GM06990 (cell line): Measurements from ENCODE around the gene IL17B.

Source experiments
- DNase-seq: peaks from one replicate; pipeline ENCODE4 v3.0.0-alpha.2; 2011; ENCODE audit not compliant: insufficient read length; ENCODE audit errors: extremely low read depth
- H3K27me3 ChIP-seq: replicated peaks from 2 replicates; pipeline ENCODE4 v1.6.0; 2011; ENCODE audit warnings: low read length; ENCODE audit not compliant: control insufficient read depth, insufficient read depth
- H3K36me3 ChIP-seq: 2 replicates; pipeline ENCODE4 v1.5.1; 2011; ENCODE audit warnings: low read length; ENCODE audit not compliant: control insufficient read depth, insufficient read depth
- H3K4me3 ChIP-seq: replicated peaks from 2 replicates; pipeline ENCODE4 v1.5.1; 2011; ENCODE audit warnings: low read depth, mild to moderate bottlenecking, control low read depth, low read length
- TF ChIP-seq, protein P1 (sequence below): IDR thresholded peaks from 2 replicates; pipeline ENCODE4 v1.5.1; 2011; ENCODE audit warnings: low read length, control low read depth, mild to moderate bottlenecking, inconsistent platforms; ENCODE audit not compliant: insufficient read depth, poor library complexity, severe bottlenecking

The IL17B gene

DNA sequence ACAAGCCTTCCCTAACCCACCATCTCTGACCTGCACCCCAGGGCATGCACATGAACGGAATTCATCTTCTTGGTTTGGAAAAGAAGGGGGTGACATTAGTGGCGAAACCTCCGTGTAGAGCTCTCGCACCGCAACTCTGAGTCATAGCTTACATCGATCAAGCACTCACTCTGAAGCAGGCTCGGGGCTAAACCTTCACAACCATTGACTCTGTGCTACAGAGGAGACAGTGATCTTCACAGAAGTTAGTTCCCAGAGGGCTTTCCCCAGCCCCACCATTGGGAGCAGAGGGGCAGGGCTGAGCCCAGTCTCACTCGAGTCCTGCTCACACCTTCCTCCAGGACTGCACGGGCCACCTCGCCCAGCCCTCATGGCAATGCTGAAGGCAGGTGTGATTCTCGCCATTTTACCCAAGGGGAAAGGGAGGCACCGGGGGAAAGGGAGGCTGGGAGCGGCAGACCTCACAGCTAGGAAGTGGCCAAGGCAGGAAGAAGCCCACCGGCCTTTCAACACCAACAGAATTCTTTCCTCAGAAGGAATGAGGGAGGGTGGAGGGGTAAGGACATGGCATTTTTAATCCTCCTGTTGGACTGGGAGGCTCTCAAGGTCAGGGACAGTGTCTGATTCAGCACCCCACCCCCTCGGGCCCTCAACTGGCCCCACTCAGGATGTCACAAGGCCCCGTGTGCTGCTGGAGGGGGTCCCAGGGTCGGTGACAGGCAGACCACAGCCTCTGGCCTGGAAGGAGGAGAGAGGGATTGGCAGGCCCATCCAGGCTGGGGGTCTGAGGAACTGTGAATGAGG, 25.9 kb upstream of the IL17B start:
- TF ChIP-seq, protein P1, sequence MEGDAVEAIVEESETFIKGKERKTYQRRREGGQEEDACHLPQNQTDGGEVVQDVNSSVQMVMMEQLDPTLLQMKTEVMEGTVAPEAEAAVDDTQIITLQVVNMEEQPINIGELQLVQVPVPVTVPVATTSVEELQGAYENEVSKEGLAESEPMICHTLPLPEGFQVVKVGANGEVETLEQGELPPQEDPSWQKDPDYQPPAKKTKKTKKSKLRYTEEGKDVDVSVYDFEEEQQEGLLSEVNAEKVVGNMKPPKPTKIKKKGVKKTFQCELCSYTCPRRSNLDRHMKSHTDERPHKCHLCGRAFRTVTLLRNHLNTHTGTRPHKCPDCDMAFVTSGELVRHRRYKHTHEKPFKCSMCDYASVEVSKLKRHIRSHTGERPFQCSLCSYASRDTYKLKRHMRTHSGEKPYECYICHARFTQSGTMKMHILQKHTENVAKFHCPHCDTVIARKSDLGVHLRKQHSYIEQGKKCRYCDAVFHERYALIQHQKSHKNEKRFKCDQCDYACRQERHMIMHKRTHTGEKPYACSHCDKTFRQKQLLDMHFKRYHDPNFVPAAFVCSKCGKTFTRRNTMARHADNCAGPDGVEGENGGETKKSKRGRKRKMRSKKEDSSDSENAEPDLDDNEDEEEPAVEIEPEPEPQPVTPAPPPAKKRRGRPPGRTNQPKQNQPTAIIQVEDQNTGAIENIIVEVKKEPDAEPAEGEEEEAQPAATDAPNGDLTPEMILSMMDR, result no peak
- no peak overlapping the region for H3K4me3 ChIP-seq
- DNase-seq, result no peak

DNA sequence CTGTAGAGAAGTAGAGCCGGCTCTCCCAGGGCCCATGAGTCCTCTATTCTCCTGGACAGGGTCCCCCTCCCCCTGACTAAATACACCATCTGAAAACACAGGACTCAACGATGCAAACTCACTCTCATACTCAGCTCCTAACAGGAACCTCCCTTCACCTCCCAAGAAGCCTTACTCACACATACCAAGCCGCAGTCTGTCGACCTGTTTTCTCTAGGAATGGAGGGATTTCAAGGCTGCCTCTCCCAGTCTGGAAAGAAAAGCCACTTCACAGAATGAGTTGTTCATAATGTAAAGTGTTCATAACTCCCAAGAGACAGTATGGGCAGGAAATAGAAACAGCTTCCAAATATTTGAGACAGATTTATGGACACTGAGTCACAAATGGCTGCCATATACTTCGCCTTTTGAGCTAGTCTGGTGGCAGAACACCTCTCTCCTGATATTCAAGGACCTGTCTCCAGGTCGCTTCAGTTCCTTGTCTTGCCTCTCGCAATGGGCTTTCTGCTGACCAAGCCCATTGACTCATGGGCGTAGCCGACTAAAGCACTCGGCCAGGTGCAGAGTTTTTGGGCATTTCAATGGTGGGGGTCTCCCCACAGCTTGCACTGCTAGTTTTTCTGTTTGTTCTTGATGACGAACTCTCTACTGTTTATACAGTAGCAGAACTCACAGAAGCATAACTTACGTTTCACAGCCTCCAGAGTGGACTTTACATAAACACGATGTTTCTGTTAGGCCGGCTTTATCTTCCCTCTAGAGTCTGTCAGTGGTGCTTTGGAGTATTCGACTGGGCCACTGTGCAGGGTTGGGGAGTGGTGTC, 25.0 kb upstream of the IL17B start:
- no peaks in the 10 kb centered on the region for H3K36me3 ChIP-seq
- no peak overlapping the region for H3K4me3 ChIP-seq
- no peak for DNase-seq
- TF ChIP-seq, protein P1, result no peak
- H3K27me3 ChIP-seq, result no peaks in the 10 kb centered on the region; the same call in none of the 2 replicates

More for the DNA sequence above, 25.9 kb upstream of the IL17B start:
- H3K27me3 ChIP-seq, result no peaks in the 10 kb centered on the region; the same call in none of the 2 replicates
- H3K36me3 ChIP-seq, result no peaks in the 10 kb centered on the region

DNA sequence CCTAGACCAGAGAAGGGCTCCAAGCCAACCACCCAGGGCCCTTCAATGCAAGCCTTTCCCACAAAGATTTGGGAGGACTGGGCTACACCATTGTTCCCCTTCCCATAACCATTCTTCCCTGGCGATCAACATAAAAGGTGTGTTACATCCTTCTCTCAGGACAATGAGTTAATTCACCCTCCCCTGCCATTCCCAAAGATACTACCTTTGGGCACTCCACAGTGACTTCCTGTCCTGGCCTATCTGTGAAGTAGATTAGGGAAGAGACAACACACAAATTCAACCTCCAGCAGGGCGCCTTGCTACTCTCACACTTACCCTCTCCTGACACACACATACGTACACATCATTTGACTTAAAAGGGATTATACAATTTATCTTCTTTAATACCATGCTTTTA, 23.2 kb upstream of the IL17B start:
- no peak for DNase-seq
- TF ChIP-seq, protein P1, result no peak
- no peak overlapping the region for H3K4me3 ChIP-seq
- H3K36me3 ChIP-seq, result no peaks in the 10 kb centered on the region
- H3K27me3 ChIP-seq, result no peaks in the 10 kb centered on the region; the same call in 1 of the 2 replicates

DNA sequence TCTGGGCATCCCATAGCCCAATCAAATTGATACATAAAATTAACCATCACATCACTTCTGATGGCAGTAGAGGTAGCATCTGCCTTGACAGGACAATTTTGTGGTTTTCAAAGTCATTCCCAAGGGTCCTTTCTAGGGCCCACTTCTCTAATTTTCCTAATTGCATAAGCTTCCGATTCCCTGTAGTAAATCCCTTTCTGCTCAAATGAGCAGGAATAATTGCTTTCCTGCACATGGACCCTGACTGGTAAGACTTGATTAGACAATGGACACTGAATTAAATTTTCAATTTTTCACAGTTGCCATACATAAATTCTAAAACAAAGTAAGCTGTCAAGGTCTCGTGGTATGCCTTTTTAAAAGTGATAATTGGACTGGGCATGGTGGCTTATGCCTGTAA, 22.0 kb upstream of the IL17B start:
- Histone ChIP-seq H3K27me3 (no peaks in the 10 kb centered on the region; the same call in 1 of the 2 replicates), H3K4me3 (no peak overlapping the region), H3K36me3 (no peaks in the 10 kb centered on the region)
- TF ChIP-seq, protein P1, result no peak
- DNase-seq, result no peak

DNA sequence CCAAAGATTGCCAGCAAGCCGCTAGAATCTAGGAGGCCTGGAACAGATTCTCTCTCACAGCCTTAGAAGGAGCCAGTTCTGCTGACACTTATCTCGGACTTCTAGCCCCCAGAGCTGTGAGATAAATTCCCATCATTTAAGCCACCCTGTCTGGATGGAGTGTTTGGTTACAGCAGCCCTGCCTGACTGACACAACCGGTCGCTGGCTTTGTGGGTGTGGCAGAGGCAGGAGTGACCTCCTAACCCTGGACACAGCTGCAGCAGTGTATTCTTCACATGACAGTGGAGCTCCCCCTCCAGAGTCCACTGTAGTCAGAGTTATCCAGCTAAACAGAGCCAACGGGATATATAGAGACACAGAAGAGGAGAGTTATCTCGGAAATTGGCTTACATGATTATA, 21.2 kb upstream of the IL17B start:
- Histone ChIP-seq H3K4me3 (no peak overlapping the region), H3K27me3 (no peaks in the 10 kb centered on the region; the same call in 1 of the 2 replicates), H3K36me3 (no peaks in the 10 kb centered on the region)
- TF ChIP-seq, protein P1, result no peak
- no peak for DNase-seq
